Endothelial cell of umbilical vein (primary cell): ENCODE results near the gene DEPDC4. TPM values are rescaled to one million over a fixed set of nuclear protein-coding genes. Genes with fewer than 3 reads are reported as not detected.

Experiments
- BruUV-seq: library from RNA; stranded (reverse); fragments of 400-500 nt; replicated peaks from 2 replicates; lab custom pipeline; 2021; lab: Mats Ljungman, UMichigan
- CTCF ChIA-PET: fragments of 300-600, 350-600 bp; sonication (Branson Sonifier 250); formaldehyde crosslinking; loops from one replicate; lab custom pipeline; 2021; ENCODE audit warnings: antibody characterized with exemption, inconsistent platforms; lab: Charles Lee
- POLR2A ChIA-PET: fragments of 300-600, 350-600 bp; sonication (Branson Sonifier 250); formaldehyde crosslinking; loops from one replicate; lab custom pipeline; 2021; ENCODE audit warnings: antibody characterized with exemption, inconsistent platforms; lab: Charles Lee
- DNase-seq: peaks from one replicate; pipeline ENCODE4 v3.0.0-alpha.2; 2011; ENCODE audit warnings: low read depth, low spot score
- FAIRE-seq: peaks from 2 replicates; lab custom pipeline; 2011; peaks lifted over from hg19 to GRCh38; lab: Jason Lieb, UNC
- H2AFZ ChIP-seq: 2 replicates; pipeline ENCODE4 v1.6.0; 2012; ENCODE audit warnings: low read depth, low read length, control low read depth, inconsistent platforms
- H3K27ac ChIP-seq: 2 replicates; pipeline ENCODE4 v1.5.1; 2011; ENCODE audit warnings: low read depth, mild to moderate bottlenecking, control low read depth, low read length, moderate library complexity; ENCODE audit not compliant: insufficient read depth
- H3K27me3 ChIP-seq, 2 experiments: 2 replicates each; pipeline versions ENCODE4 v1.6.0 to v1.6.1; 2011; ENCODE audit warnings: low read length in 2 of 2, mixed read lengths in 1 of 2; ENCODE audit not compliant: control insufficient read depth in 2 of 2, insufficient read depth in 2 of 2
- H3K36me3 ChIP-seq, 2 experiments: 2 replicates in 1 of 2; 3 replicates in 1 of 2; pipeline ENCODE4 v1.5.1; 2011; ENCODE audit warnings: low read length in 2 of 2, mild to moderate bottlenecking in 1 of 2, moderate library complexity in 1 of 2; ENCODE audit not compliant: control insufficient read depth in 2 of 2, insufficient read depth in 2 of 2; ENCODE audit errors: extremely low read depth in 1 of 2
- H3K4me1 ChIP-seq: 3 replicates; pipeline ENCODE4 v1.5.1; 2011; ENCODE audit warnings: mild to moderate bottlenecking, low read length; ENCODE audit not compliant: control insufficient read depth, insufficient read depth; ENCODE audit errors: extremely low read depth
- H3K4me2 ChIP-seq: 2 replicates; pipeline ENCODE4 v1.6.1; 2011; ENCODE audit warnings: low read length, control low read depth, mixed read lengths; ENCODE audit not compliant: insufficient read depth
- H3K4me3 ChIP-seq, 3 experiments: fragments of 200-600 bp in 1 of 3; sonication (generic), shearing (Covaris generic) in 1 of 3; replicated peaks in 1 of 3; 2 replicates each; pipeline ENCODE4 v1.5.1; 2011 to 2016; ENCODE audit warnings: control low read depth in 3 of 3, low read length in 3 of 3, mild to moderate bottlenecking in 2 of 3, inconsistent platforms in 1 of 3, low read depth in 1 of 3, moderate library complexity in 1 of 3; ENCODE audit not compliant: insufficient read depth in 1 of 3
- H3K79me2 ChIP-seq: 2 replicates; pipeline ENCODE4 v1.6.0; 2012; ENCODE audit warnings: low read length, inconsistent platforms; ENCODE audit not compliant: control insufficient read depth, insufficient read depth
- H3K9ac ChIP-seq: replicated peaks from 2 replicates; pipeline ENCODE3; 2011; ENCODE audit warnings: low read length, control low read depth; ENCODE audit not compliant: insufficient read depth; ENCODE audit errors: extremely low read depth
- H3K9me1 ChIP-seq: replicated peaks from 3 replicates; pipeline ENCODE4 v1.6.0; 2011; ENCODE audit warnings: mild to moderate bottlenecking, low read length; ENCODE audit not compliant: control insufficient read depth, insufficient read depth; ENCODE audit errors: extremely low read depth
- H3K9me3 ChIP-seq: replicated peaks from 2 replicates; pipeline ENCODE4 v1.5.1; 2012; ENCODE audit warnings: low read length, inconsistent platforms; ENCODE audit not compliant: control insufficient read depth, insufficient read depth
- H4K20me1 ChIP-seq: replicated peaks from 2 replicates; pipeline ENCODE3; 2011; ENCODE audit warnings: mild to moderate bottlenecking, low read length; ENCODE audit not compliant: control insufficient read depth, insufficient read depth; ENCODE audit errors: extremely low read depth
- EZH2 ChIP-seq: IDR thresholded peaks from 2 replicates; pipeline ENCODE4 v1.6.1; 2012; ENCODE audit warnings: borderline replicate concordance, low read depth, mild to moderate bottlenecking, moderate library complexity, low read length, inconsistent platforms; ENCODE audit not compliant: severe bottlenecking
- FOS ChIP-seq: IDR thresholded peaks from 2 replicates; pipeline ENCODE4 v1.6.1; 2011; ENCODE audit warnings: mild to moderate bottlenecking, low read length, moderate library complexity, borderline replicate concordance; ENCODE audit not compliant: insufficient read depth
- GATA2 ChIP-seq: IDR thresholded peaks from 2 replicates; pipeline ENCODE4 v1.7.0; 2011; ENCODE audit warnings: low read depth, mild to moderate bottlenecking, moderate library complexity, mixed read lengths, low read length; ENCODE audit not compliant: insufficient read length, insufficient read depth
- JUN ChIP-seq: IDR thresholded peaks from 2 replicates; pipeline ENCODE4 v1.6.1; 2011; ENCODE audit warnings: borderline replicate concordance, low read depth; ENCODE audit not compliant: insufficient read length, insufficient read depth
- MYC ChIP-seq: IDR thresholded peaks from one replicate; pipeline ENCODE4 v1.6.1; 2011; ENCODE audit warnings: mild to moderate bottlenecking, low read depth, low read length
- POLR2A ChIP-seq: IDR thresholded peaks from 2 replicates; pipeline ENCODE4 v1.6.1; 2012; ENCODE audit warnings: low read depth, mild to moderate bottlenecking, control low read depth, low read length
- POLR2AphosphoS5 ChIP-seq: IDR thresholded peaks from 2 replicates; pipeline ENCODE4 v1.6.1; 2012; ENCODE audit warnings: low read depth, mild to moderate bottlenecking, control low read depth, low read length, moderate library complexity; ENCODE audit not compliant: insufficient read depth
- dilution Hi-C: fragments of 300-500 bp; cut with MboI; formaldehyde crosslinking; loops from one replicate; pipeline ENCODE4 v1.15.0; 2019; ENCODE audit warnings: low sequenced_read_pairs; ENCODE audit not compliant: extremely low pct_ligation_motif_present
- intact Hi-C: fragments of 100-400 bp; cut with micrococcal nuclease; formaldehyde crosslinking; loops from one replicate; pipeline ENCODE4 v1.10.0; 2022
- polyA plus RNA-seq, 4 experiments: library from polyadenylated mRNA; depleted of rRNA in 3 of 4; stranded (reverse) in 3 of 4; unstranded in 1 of 4; fragments of >200 nt; gene quantifications; 2 replicates each; pipeline versions ENCODE4 v1.2.1 to v1.2.3, GENCODE V29; 2011 to 2012; ENCODE audit warnings: missing spikeins in 1 of 4
- total RNA-seq: library from RNA; stranded (reverse); gene quantifications from 2 replicates; pipeline ENCODE4 v1.2.3, GENCODE V29; 2021
- TF ChIP-seq, protein P1 (sequence below), 2 donors: IDR thresholded peaks; 1 replicate in 1 of 2; 2 replicates in 1 of 2; pipeline ENCODE4 v1.5.1; 2011; ENCODE audit warnings: low read length in 2 of 2, mild to moderate bottlenecking in 2 of 2, moderate library complexity in 2 of 2, control low read depth in 1 of 2, inconsistent platforms in 1 of 2, low read depth in 1 of 2; ENCODE audit not compliant: insufficient read depth in 1 of 2; ENCODE audit errors: extremely low read depth in 1 of 2
- TF ChIP-seq, protein P2 (sequence below): IDR thresholded peaks from 2 replicates; pipeline ENCODE4 v1.6.1; 2011; ENCODE audit not compliant: insufficient read depth, insufficient read length

DEPDC4 gene
- total and polyA plus RNA-seq, 2 donors (not counting 3 experiments of a cell fraction or from before 2014, with no cell fraction given) = 0.15 to 0.66 TPM

DNA sequence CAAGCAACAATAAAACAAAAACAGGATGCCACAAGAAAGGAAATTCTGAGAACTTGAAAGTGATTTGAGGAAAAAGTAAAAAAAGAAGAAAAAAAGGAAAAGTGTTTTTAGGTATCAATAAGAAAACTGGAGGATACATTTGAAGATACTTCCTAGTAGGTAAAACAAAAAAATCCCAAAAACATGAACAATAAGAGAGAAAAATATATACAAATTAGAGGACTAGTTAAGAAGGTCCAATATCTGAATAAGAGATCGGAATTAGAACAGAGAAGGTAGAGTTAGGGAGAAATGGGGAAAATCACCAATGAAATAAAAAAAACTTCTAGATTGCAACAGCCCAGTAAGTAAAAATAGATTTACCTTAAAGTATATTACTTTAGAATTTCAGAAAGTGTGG lies 8.8 kb downstream of the DEPDC4 start:
- ChIA-PET CTCF (no interaction called here), POLR2A (no interaction called here)
- H3K79me2 ChIP-seq = no peaks in the 10 kb centered on the region
- intact Hi-C loops (no loop called here), dilution Hi-C loops (no loop called here)
- no peaks in the 10 kb centered on the region for H3K9me1 ChIP-seq
- no peaks in the 10 kb centered on the region for H3K4me1 ChIP-seq
- H3K9ac ChIP-seq = no peak overlapping the region
- no peaks in the 10 kb centered on the region for H4K20me1 ChIP-seq
- no peak overlapping the region for H3K27ac ChIP-seq
- H3K36me3 ChIP-seq = no peaks in the 10 kb centered on the region
- H2AFZ ChIP-seq = no peak overlapping the region
- TF ChIP-seq POLR2A (no peak), GATA2 (no peak), POLR2AphosphoS5 (no peak), EZH2 (no peak), JUN (no peak), MYC (no peak), FOS (no peak)
- TF ChIP-seq, protein P1, sequence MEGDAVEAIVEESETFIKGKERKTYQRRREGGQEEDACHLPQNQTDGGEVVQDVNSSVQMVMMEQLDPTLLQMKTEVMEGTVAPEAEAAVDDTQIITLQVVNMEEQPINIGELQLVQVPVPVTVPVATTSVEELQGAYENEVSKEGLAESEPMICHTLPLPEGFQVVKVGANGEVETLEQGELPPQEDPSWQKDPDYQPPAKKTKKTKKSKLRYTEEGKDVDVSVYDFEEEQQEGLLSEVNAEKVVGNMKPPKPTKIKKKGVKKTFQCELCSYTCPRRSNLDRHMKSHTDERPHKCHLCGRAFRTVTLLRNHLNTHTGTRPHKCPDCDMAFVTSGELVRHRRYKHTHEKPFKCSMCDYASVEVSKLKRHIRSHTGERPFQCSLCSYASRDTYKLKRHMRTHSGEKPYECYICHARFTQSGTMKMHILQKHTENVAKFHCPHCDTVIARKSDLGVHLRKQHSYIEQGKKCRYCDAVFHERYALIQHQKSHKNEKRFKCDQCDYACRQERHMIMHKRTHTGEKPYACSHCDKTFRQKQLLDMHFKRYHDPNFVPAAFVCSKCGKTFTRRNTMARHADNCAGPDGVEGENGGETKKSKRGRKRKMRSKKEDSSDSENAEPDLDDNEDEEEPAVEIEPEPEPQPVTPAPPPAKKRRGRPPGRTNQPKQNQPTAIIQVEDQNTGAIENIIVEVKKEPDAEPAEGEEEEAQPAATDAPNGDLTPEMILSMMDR (IDR thresholded peaks at IDR 0.05; ENCODE audit: extremely low read depth in 1 of 2, insufficient read depth in 1 of 2, low read depth in 1 of 2, low read length in 2 of 2) = no peak
- TF ChIP-seq, protein P2, sequence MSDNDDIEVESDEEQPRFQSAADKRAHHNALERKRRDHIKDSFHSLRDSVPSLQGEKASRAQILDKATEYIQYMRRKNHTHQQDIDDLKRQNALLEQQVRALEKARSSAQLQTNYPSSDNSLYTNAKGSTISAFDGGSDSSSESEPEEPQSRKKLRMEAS = no peak
- FAIRE-seq = no peak
- H3K27me3 ChIP-seq = no peaks in the 10 kb centered on the region
- H3K4me3 ChIP-seq = no peak overlapping the region
- H3K4me2 ChIP-seq = no peak overlapping the region
- DNase-seq = no peak
- BruUV-seq = no TSS peak
- no peaks in the 10 kb centered on the region for H3K9me3 ChIP-seq
